GM12892 (cell line): ENCODE data around the gene FANCC.

ENCODE experiments used
- POLR2A ChIP-seq: IDR thresholded peaks from 2 replicates; pipeline ENCODE4 v1.6.1; 2011; ENCODE audit warnings: low read depth, low read length, control low read depth
- TAF1 ChIP-seq: IDR thresholded peaks from 2 replicates; pipeline ENCODE4 v1.6.1; 2011; ENCODE audit warnings: low read depth, mild to moderate bottlenecking, control low read depth, low read length, borderline replicate concordance

- TF ChIP-seq TAF1, result no peak
- TF ChIP-seq POLR2A, result no peak
Measured at GRCh38 chr9:95272830-95273229, 44.7 kb downstream of the FANCC start.
